Posterior vena cava (tissue), 2 donors: ENCODE measurements around the gene DNM2. TPM values are rescaled to one million over a fixed set of nuclear protein-coding genes. Genes with fewer than 3 reads are reported as not detected.

ENCODE experiments used
- DNase-seq: peaks from one replicate; pipeline ENCODE4 v3.0.0-alpha.2; 2020; ENCODE audit warnings: low spot score
- intact Hi-C, 2 donors: fragments of 100-400 bp; cut with DNase I; formaldehyde crosslinking; loops; one replicate each; pipeline versions ENCODE4 v1.14.1 to v1.14.2; 2022 to 2023
- total RNA-seq, 2 donors: library from RNA; stranded (reverse); fragmentation: NEBNext Ultra II Directional; extraction: Animal tissue kit (Norgen Biotek cat#: 25700); gene quantifications; one replicate each; pipeline ENCODE4 v1.2.1, GENCODE V29; 2021
- donor health status: DM: yes; HTN: yes; CAD: no.
- donor health status: DM: yes; HTN: yes; CAD: no.

The DNM2 gene
- total RNA-seq, 2 donors from 2014 or later = 94.9 to 107 TPM

GRCh38 chr19:10764340-10764894 is 46.5 kb downstream of the DNM2 start:
- intact Hi-C loops = no loop called here
- DNase-seq = no peak

- intact Hi-C loops = loop anchor here (5.0 kb wide), 1 partner anchor 49 kb away; the partner anchor contains the start of gene DNM2 (in 2 of the 2)
These were observed 48.3 kb downstream of the DNM2 start for GRCh38 chr19:10766049-10766623.

GRCh38 chr19:10766671-10767201 is 48.9 kb downstream of the DNM2 start:
- intact Hi-C loops = loop anchor here (5.0 kb wide), 1 partner anchor 49 kb away; the partner anchor contains the start of gene DNM2 (in 2 of the 2)
- no peak for DNase-seq

More at GRCh38 chr19:10766049-10766623, 48.3 kb downstream of the DNM2 start:
- DNase-seq = no peak

GRCh38 chr19:10767726-10768125 is 49.8 kb downstream of the DNM2 start:
- intact Hi-C loops = loop anchor here (5.0 kb wide), 1 partner anchor 50 kb away; the partner anchor contains the start of gene DNM2 (in 2 of the 2)
- DNase-seq = no peak

GRCh38 chr19:10768369-10768768 is 50.5 kb downstream of the DNM2 start:
- DNase-seq = no peak
- intact Hi-C loops = loop anchor here (5.0 kb wide), 1 partner anchor 51 kb away; the partner anchor contains the start of gene DNM2 (in 2 of the 2)

GRCh38 chr19:10768936-10769335 is 51.1 kb downstream of the DNM2 start:
- intact Hi-C loops = loop anchor here (5.0 kb wide), 1 partner anchor 52 kb away; the partner anchor contains the start of gene DNM2 (in 2 of the 2)

GRCh38 chr19:10769533-10770491 is 51.9 kb downstream of the DNM2 start:
- no peak for DNase-seq
- intact Hi-C loops = loop anchor here (5.0 to 10.0 kb wide), 2 partner anchors 53 to 175 kb away; partner anchors contain the start of gene DNM2 (in 2 of the 2)

More at GRCh38 chr19:10768936-10769335, 51.1 kb downstream of the DNM2 start:
- DNase-seq = no peak

GRCh38 chr19:10773969-10774368 is 56.1 kb downstream of the DNM2 start:
- intact Hi-C loops = loop anchor here in 1 of 2 donors (10.0 kb wide), 1 partner anchor 179 kb away; no protein-coding TSS in a partner anchor

GRCh38 chr19:10774893-10775292 is 57.0 kb downstream of the DNM2 start:
- DNase-seq = no peak
- intact Hi-C loops = loop anchor here in 1 of 2 donors (10.0 kb wide), 1 partner anchor 180 kb away; no protein-coding TSS in a partner anchor

More at GRCh38 chr19:10773969-10774368, 56.1 kb downstream of the DNM2 start:
- no peak for DNase-seq

GRCh38 chr19:10776900-10777650 is 59.2 kb downstream of the DNM2 start:
- DNase-seq = no peak
- intact Hi-C loops = loop anchor here in 1 of 2 donors (10.0 kb wide), 1 partner anchor 182 kb away; no protein-coding TSS in a partner anchor

GRCh38 chr19:10780368-10780767 is 62.5 kb downstream of the DNM2 start:
- intact Hi-C loops = no loop called here
- peak; percentile 84 for DNase-seq

- DNase-seq = no peak
- intact Hi-C loops = no loop called here
These were observed 64.9 kb downstream of the DNM2 start for GRCh38 chr19:10782795-10783194.

- intact Hi-C loops = no loop called here
- no peak for DNase-seq
These were observed 66.4 kb downstream of the DNM2 start for GRCh38 chr19:10784257-10784656.

- no peak for DNase-seq
- intact Hi-C loops = no loop called here
These were observed 70.3 kb downstream of the DNM2 start for GRCh38 chr19:10788146-10788545.

- intact Hi-C loops = no loop called here
- DNase-seq = no peak
These were observed 72.0 kb downstream of the DNM2 start for GRCh38 chr19:10789866-10790265.

- intact Hi-C loops = no loop called here
- DNase-seq = no peak
These were observed 78.8 kb downstream of the DNM2 start for GRCh38 chr19:10796653-10797052.

- DNase-seq = no peak
- intact Hi-C loops = no loop called here
These were observed 79.2 kb downstream of the DNM2 start for GRCh38 chr19:10797078-10797477.

- DNase-seq = no peak
- intact Hi-C loops = no loop called here
These were observed 79.8 kb downstream of the DNM2 start for GRCh38 chr19:10797541-10798256.
